ENCODE results near the gene NPAS2.

NPAS2 gene

GRCh38 chr2:100819370-100820272, at the start of gene NPAS2:
Gene NPAS2 (plus strand): TSS chr2:100820139. CDS start chr2:100904755, 84,616 bp downstream.
- DNase-seq (ENCODE audit: low read depth) = peak; percentile 77

DNA sequence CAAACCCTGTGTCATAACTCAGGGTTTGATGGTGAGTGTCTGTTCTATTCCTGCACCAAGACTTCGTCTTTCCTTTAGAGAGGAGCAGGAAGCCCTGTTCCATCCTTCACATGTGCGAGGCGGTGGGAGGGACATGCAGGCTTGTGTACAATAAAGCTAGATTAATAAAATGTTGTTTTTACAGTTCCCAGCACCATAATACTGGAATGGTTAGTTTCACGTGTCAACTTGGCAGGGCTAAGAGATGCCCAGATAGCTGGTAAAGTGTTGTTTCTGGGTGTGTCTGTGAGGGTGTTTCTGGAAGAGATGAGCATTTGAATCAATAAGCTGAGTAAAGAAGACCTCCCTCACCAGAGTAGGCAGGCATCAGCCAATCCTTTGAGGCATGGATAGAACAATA, 48.8 kb upstream of the NPAS2 start:
- DNase-seq (ENCODE audit: low read depth) = no peak

DNA sequence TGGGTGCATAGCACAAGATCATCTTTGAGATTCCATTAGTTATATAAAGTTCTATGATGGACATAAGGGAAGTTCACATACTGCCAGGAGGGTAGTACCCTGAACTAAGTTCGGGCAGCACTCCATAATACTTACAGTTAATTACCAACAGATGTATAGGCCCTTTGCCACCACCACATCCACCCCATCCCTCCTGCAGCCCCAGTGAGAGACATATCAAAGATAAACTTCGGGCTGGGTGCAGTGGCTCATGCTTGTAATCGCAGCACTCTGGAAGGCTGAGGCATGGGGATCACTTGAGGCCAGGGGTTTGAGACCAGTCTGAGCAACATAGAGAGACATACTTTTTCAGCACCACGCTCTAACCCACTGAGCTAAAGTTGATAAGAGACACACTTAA, 46.4 kb upstream of the NPAS2 start:
- no peak for DNase-seq (ENCODE audit: low read depth)

- no peak for DNase-seq (ENCODE audit: low read depth)
These were observed 43.5 kb upstream of the NPAS2 start for GRCh38 chr2:100776445-100776844.

- DNase-seq (ENCODE audit: low read depth) = no peak
These were observed 41.1 kb upstream of the NPAS2 start for GRCh38 chr2:100778637-100779450.

- no peak for DNase-seq (ENCODE audit: low read depth)
These were observed 40.1 kb upstream of the NPAS2 start for GRCh38 chr2:100779908-100780202.

DNA sequence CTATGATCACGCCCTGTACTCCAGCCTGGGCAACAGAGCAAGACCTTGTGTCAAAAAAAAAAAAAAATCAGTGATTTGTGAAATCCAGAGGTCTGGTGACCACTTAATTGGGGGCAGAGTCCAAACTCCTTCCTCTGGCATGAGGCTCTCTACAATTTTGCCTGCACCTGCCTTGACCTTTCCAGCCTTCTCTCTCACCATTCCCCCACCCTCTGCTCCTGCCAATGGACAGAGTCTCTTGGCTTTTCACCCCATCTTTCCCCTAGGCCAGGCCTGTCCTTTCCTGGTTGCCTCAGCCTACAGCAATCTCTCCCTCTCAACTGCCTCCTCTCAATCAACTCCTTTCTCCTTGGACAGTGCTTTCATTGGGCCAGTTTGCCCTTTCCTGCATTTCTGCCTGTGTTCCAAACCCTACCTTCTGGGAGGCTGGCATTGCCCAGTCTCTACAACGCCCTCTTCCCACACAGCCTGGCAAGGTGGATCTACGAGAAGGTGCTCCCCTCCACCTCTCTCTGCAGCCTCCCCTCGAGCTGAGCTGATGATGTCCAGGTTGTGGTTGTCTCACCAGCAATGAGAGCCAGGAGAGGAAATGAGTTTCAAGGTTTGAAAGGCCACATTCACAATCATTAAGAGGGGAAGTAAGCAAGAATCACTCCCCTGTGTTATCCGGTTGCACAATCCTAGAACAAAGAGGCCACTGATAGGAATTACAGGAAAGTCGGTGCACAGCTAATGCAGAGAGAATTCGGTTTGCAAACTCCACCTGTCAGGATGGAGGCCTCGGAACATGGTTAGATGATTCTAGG, 39.5 kb upstream of the NPAS2 start:
- DNase-seq (ENCODE audit: low read depth) = no peak

DNA sequence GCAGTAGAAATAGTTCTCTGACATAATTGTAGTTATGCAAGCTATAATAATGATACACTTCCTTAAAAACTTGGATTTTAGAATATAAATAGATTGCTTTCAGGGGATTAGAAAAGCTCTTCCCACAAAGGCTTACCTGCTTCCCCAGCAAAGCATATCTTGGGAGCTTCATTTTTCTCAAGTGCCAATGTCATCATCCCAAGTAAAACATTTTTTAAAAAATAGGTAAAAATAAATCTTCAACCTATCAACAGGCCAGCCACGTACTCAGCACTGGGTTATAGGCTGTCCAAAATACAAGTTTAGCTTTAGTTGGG, 39.0 kb upstream of the NPAS2 start:
- DNase-seq (ENCODE audit: low read depth) = no peak

GRCh38 chr2:100781523-100782379, 38.2 kb upstream of the NPAS2 start:
- no peak for DNase-seq (ENCODE audit: low read depth)

GRCh38 chr2:100782380-100782878, 37.5 kb upstream of the NPAS2 start:
- no peak for DNase-seq (ENCODE audit: low read depth)

GRCh38 chr2:100783987-100784386, 36.0 kb upstream of the NPAS2 start:
- no peak for DNase-seq (ENCODE audit: low read depth)

DNA sequence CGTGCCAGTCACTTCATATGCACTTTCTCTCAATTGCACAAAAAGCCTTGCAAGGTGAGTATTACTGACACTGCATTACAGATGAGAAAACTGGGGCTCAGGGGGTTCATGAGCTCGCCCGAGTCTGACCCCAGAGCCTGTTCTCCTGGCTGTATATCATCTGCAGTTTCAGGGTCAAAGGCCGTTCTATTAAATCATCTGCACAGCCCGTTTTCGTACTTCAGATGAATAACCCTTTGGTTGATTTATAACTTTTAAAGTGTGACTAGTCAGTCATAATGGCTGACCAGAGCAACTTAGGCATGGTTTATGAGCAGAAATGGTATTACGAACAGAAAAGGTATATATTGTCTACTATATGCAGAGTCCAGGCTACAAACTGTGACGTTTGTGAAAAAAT, 35.3 kb upstream of the NPAS2 start:
- DNase-seq (ENCODE audit: low read depth) = no peak

- DNase-seq (ENCODE audit: low read depth) = no peak
These were observed 34.2 kb upstream of the NPAS2 start for GRCh38 chr2:100785626-100786296.

- DNase-seq (ENCODE audit: low read depth) = peak; percentile 92
These were observed 33.7 kb upstream of the NPAS2 start for GRCh38 chr2:100786297-100786658.

GRCh38 chr2:100786985-100787384, 33.0 kb upstream of the NPAS2 start:
- DNase-seq (ENCODE audit: low read depth) = no peak

- DNase-seq (ENCODE audit: low read depth) = no peak
These were observed 30.6 kb upstream of the NPAS2 start for GRCh38 chr2:100789361-100789760.

DNA sequence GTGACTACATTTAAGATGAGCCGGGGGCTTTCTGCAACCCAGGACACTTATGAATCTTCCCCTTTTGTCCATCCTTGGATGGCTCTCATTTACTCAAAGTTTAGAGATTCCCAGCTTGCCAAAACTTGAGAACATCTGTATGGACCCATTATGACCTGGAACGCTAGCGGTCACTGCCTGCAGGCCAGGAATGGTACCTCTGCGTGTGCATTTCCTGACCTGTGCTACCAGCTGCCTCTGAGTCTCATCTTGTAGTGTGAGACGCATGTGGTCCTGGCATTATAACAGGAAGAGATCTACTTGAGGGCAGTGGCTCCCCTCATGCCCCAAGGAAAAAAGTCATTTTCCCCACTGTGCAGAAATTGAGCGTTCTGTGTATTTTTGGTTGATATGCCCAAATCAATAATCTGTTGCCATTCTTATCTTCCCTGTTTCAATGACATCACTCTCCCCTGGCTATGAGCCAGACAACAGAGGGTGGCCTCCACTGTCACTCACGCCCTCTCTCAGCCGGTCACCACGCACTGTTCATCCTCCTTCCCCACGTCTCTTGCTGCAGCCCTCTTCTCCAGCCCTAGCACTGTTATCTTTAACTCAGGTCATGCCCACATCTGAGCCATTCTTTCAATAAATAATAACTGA, 28.5 kb upstream of the NPAS2 start:
- DNase-seq (ENCODE audit: low read depth) = no peak

- DNase-seq (ENCODE audit: low read depth) = no peak
These were observed 28.0 kb upstream of the NPAS2 start for GRCh38 chr2:100791936-100792308.

DNA sequence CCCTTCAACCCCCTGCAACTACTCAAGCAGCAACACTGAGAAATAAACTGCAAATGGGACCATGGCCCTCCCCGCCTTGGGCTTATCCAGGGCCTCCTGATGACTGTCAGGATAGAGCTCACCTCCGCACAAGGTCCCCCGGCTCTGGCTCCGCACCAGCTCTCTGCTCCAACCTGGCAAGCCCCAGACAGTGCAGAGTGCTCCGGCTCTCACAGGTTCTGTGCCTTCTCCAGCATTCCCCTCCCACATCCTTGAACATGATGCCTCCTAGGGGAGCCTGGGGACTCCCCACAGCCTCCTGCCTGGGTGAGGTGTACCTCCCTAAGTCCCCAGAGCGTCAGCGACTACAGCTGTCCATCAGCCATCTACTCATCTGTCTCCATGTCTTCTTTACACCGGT, 26.7 kb upstream of the NPAS2 start:
- no peak for DNase-seq (ENCODE audit: low read depth)

- no peak for DNase-seq (ENCODE audit: low read depth)
These were observed 26.0 kb upstream of the NPAS2 start for GRCh38 chr2:100793982-100794381.
